Astrocyte (in vitro differentiated cells and primary cell): ENCODE results near the gene PTPN5.

Source experiments
- CTCF ChIP-seq: IDR thresholded peaks from 2 replicates; pipeline ENCODE4 v1.5.1; 2011; ENCODE audit warnings: low read depth, mild to moderate bottlenecking, inconsistent platforms, low read length, moderate library complexity; ENCODE audit not compliant: insufficient read depth
- EZH2 ChIP-seq: IDR thresholded peaks from 2 replicates; pipeline ENCODE4 v1.6.1; 2012; ENCODE audit warnings: mild to moderate bottlenecking, low read length, inconsistent platforms; ENCODE audit not compliant: insufficient read depth

- no peak for TF ChIP-seq CTCF
- no peak for TF ChIP-seq EZH2
Observed at GRCh38 chr11:18700375-18700774, 91.2 kb downstream of the PTPN5 start.
